GM18511 (cell line): ENCODE measurements around the gene MEIS2.

Source experiments
- ATAC-seq: cut with Tn5 transposase; IDR thresholded peaks from one replicate; pipeline ENCODE4 v1.9.1; 2021; ENCODE audit warnings: mild to moderate bottlenecking, moderate library complexity; ENCODE audit not compliant: unreplicated experiment

MEIS2 gene

DNA sequence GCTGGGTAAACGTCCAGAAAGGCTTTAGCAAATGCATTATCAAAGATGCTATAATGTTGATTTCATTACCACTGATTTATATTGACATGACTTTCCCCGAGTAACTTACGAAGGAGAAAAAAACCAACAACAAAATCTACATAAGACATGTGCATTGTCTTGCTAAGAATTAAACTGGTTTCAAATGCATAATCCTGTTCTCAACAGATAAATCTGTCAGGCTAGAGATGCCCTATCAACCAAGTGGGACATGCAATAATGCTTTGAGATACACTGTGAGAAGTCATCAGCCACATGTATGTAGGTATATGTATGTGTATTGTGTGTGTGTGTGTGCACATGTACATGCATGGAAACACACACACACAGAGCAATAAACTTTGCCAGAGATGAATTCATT lies 195.6 kb downstream of the MEIS2 start:
- no peak for ATAC-seq

GRCh38 chr15:36903922-36904556 lies 196.3 kb downstream of the MEIS2 start:
- no peak for ATAC-seq

DNA sequence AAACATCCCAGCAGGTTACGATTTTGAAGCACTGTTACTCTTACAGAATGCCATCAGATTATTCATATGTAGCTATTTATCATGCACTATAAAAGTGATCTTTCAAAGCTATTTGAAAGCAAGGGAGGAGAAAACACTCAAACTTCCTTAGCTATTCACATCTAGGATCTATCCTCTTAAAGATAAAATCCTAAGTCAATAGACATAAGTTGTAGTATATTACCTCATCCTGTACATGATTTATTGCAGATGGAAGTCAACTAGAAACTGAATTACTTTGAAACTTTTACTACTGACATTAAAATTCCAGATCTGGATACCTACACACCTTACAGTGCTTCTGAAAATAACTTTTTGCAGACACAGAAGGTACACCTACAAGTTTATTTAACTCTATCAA lies 197.2 kb downstream of the MEIS2 start:
- ATAC-seq = no peak

GRCh38 chr15:36901012-36901411 lies 199.3 kb downstream of the MEIS2 start:
- no peak for ATAC-seq

GRCh38 chr15:36899696-36900095 lies 200.7 kb downstream of the MEIS2 start:
- ATAC-seq = no peak

DNA sequence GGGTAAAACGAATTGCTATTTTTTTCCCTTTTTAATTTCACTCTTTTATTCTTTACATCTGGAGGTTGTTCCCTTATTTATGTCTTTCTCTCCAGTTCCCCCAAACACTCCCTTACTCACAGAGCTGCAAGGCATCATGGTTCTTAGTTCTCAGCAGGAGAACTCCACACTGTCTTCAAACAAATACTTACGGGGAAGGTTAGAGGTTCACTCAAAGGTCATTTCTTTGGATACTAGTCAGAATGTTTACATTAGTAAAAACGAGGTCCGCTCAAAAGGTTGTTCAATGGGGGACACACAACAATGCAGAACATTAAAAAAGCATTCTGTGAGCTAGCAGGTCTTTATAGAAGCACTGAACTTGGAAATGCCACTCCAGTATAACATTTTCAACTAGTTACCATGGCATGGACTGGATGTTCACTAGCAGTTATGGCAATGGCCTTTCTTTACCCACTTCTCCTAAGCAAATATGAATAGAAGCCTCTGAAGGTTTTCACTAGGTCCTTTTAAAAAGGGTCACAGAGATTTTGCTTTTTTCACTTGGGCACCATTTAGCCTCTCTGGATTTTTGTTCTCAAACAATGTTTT lies 201.7 kb downstream of the MEIS2 start:
- no peak for ATAC-seq

DNA sequence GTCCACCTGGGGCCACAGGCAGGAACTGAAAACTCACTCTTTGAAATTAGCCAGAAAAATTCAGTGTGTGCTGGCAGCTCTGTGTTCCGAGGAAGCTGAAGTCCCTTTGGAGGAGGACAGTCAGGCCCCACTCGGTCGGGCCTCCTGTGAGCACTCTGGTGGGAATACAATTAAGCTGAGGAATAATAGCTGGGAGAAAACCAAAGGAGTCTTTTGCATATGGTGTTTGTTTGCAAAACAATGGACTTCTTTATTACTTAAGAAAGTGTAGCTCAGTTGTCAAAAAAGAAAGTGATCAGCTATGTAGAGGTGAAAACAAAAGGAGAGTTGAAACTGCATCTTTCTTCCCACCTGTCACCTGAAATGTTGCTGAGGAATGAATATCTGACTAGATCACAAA lies 202.5 kb downstream of the MEIS2 start:
- ATAC-seq = no peak

- ATAC-seq = no peak
These were observed 203.4 kb downstream of the MEIS2 start for GRCh38 chr15:36896949-36897348.

DNA sequence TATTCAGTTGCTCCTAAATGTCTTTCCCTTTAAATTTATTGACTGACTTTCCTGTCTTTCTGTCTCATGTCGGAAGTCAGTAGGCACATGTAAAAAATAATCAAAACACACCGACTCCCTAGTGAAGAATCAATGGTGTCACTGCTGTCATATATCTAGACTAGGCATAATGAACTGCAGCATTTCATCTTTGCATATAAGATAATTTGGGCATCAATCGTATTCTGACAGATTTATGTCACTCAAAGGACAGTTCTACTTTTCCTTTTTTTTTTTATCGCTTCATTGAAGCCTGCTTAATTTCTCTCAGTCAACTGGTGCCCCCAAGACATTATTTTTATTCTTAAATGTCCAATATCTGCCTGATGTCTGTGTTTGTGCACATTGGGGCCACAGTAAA lies 206.3 kb downstream of the MEIS2 start:
- no peak for ATAC-seq

DNA sequence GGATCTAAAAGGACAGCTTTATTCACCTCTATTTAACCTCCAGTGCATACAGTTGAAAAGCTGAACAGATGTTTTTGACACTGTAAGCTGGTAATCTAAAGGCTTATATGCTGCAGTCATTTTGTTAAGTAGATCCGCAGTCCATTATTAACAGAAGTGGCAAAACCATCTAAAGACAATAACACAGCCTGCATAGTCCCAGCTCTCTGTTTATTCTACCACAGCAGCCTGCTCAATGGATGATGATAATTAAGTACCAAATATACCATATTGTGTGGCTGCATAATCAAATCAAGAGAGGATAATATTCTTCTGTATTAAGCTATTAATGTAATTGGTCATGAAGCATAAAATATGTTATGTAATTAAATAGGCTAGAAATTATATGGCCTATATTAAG lies 207.1 kb downstream of the MEIS2 start:
- ATAC-seq = no peak

GRCh38 chr15:36888011-36888992 lies 212.0 kb downstream of the MEIS2 start:
- ATAC-seq = no peak

DNA sequence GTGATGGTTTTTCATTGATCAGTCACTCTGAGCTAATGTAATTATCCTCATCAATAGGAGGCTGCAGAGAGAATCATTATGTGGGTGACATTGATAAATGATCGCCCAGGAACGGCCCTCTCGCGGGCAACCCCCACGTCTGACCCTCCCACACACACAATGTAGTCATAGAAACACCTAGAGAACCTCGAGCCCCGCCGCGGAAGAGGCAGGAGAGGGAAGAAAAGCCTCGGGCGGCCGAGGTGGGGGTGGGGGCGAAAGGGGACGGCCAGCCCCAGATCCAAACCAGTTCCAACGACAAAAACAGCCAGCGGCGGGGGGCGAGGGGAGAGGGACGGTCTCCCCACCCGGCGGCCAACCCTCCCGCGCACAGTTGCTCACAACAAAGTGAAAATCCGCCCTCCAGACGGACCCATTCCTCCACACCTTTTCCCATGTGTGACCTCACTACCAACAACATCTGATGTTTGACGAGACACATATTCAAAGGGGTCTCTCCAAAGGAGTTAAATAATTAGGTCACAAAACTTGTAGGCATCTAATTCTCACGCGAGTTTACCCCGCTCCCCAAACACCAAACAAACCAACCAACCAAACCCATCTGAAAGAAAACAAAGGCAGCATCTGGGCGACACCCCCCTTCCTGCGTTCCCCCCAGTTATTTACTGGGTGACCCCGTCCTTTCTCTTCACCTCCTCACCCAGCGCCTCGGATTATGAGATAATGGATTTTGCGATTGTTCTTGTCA lies 213.0 kb downstream of the MEIS2 start:
- ATAC-seq = no peak

GRCh38 chr15:36886701-36887100 lies 213.6 kb downstream of the MEIS2 start:
- ATAC-seq = no peak

GRCh38 chr15:36886191-36886590 lies 214.2 kb downstream of the MEIS2 start:
- no peak for ATAC-seq

DNA sequence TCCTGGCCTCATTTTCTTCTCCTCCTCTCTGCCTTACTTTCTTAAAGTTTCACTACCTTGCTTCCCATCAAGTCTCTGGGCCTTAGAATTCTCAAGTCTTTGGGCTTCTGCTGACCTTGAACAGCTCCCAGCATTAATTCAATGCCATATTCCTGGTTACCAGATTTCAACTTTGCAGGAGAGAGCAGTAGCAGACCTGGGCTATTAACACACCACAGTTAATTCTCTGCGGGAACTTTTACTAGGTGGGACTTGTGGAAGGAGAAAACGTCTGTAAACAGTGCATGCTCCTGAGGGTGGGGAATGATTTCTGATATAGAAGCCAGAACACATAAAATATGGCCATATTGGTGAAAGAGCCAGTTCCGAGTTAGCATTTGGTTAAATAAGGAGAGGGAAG lies 214.6 kb downstream of the MEIS2 start:
- no peak for ATAC-seq

DNA sequence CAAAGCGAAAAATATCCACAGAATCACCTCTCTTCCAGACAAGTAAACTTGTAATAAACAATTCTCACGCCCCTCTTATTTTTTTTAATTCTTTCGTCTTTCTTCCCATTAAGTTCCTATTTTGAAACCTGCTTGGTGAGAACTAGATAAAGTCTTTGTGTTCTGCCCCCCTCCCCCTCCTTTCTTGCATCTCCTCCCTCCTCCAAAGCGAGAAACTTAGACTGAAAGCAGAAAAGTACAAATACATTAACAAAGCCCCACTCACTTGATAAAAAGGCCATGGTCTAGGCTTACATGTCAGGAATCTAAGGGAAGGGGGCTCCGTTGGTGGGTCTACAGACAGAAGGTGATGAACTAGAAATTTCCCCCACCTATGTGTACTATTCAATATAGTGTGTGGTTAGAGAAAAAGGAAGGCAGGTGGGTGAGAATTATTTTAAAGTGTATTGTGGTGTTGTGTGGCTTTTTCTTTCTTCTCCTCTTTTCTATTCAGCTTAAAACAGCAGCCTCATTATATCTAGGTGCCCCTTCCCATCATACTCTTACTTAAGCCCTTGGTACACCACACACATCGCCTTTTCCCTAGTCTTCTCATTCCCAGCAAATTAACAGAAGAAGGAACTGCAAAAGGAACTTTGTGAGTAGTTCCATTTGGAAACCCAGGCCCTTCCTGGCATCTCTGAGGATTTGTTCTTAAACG lies 215.3 kb downstream of the MEIS2 start:
- ATAC-seq = no peak

DNA sequence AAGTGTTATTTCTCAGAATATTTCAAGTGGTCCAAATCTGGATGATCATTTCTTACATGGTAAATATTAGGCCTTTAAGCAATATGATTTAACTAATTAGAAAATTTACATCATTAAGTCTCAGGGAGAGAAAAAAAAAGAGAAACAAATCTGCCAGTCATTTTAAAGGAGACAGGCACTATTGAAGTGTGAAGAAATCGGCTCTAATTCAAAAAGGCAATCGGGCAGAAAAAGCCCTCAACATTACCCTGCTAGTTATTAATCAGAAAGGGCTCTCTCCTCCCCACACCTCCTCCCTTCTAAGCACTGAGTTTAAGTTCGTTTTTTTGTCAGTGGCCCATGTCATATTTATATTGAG lies 215.9 kb downstream of the MEIS2 start:
- ATAC-seq = no peak

GRCh38 chr15:36883713-36884517 lies 216.4 kb downstream of the MEIS2 start:
- peak; percentile 82 for ATAC-seq

GRCh38 chr15:36882487-36883131 lies 217.7 kb downstream of the MEIS2 start:
- ATAC-seq = no peak
